ENCODE measurements around the gene SLC27A4.

Gene SLC27A4

GRCh38 chr9:128388150-128388549, 47.8 kb downstream of the SLC27A4 start:
- H3K27ac Mint-ChIP-seq, result no peak overlapping the region
- peaks cover 2% of the 10 kb centered on the region for H3K36me3 Mint-ChIP-seq (ENCODE audit: low read depth)
- H3K4me3 Mint-ChIP-seq, result no peak overlapping the region
- no peaks in the 10 kb centered on the region for H3K9me3 Mint-ChIP-seq
- no peaks in the 10 kb centered on the region for H3K27me3 Mint-ChIP-seq (ENCODE audit: low read depth)
- H3K4me1 Mint-ChIP-seq (ENCODE audit: low read depth), result no peaks in the 10 kb centered on the region

GRCh38 chr9:128389395-128390149, 49.2 kb downstream of the SLC27A4 start:
- Mint-ChIP-seq H3K27ac (no peak overlapping the region), H3K4me1 (ENCODE audit: low read depth) (no peaks in the 10 kb centered on the region), H3K36me3 (ENCODE audit: low read depth) (peaks cover 5% of the 10 kb centered on the region), H3K4me3 (no peak overlapping the region), H3K9me3 (no peaks in the 10 kb centered on the region), H3K27me3 (ENCODE audit: low read depth) (no peaks in the 10 kb centered on the region)

DNA sequence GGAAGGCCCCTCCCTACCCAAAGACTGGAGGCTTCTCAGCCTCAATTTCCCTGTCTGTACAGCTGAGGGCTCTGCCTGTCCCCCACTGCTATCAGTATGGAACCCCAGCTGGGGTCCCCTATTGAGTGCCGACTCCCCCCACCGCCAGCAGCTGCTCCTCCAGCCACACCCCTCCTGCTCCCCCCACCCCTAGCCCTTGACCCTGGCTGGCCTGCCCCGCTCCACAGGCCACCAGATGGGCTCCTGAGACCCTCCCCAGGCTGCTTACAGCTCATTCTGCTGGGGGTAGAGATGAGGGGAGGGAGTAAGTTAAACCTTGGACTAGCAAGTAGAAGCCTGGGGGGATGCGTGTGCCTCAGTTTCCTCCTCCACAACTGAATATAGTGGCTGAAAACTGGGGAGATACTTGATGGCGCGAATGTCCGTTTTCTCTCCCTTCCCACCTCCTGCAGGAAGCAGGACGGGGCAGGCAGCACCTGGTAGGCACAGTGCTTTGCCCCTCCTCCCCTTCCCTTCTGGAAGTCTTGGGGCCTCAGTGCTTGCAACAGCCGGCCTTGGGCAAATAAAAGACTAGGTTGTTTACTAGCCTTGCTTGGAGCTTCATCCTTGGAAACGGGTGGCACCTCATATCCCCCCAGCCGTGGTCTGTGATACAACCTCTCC, 50.0 kb downstream of the SLC27A4 start:
- Mint-ChIP-seq H3K27me3 (ENCODE audit: low read depth) (no peaks in the 10 kb centered on the region), H3K36me3 (ENCODE audit: low read depth) (peaks cover 5% of the 10 kb centered on the region), H3K27ac (no peak overlapping the region), H3K9me3 (no peaks in the 10 kb centered on the region), H3K4me3 (no peak overlapping the region), H3K4me1 (ENCODE audit: low read depth) (no peaks in the 10 kb centered on the region)

GRCh38 chr9:128390813-128391711, 50.7 kb downstream of the SLC27A4 start:
- H3K4me3 Mint-ChIP-seq, result no peak overlapping the region
- no peaks in the 10 kb centered on the region for H3K9me3 Mint-ChIP-seq
- H3K27me3 Mint-ChIP-seq (ENCODE audit: low read depth), result no peaks in the 10 kb centered on the region
- peaks cover 5% of the 10 kb centered on the region for H3K36me3 Mint-ChIP-seq (ENCODE audit: low read depth)
- H3K4me1 Mint-ChIP-seq (ENCODE audit: low read depth), result no peaks in the 10 kb centered on the region
- H3K27ac Mint-ChIP-seq, result no peak overlapping the region

DNA sequence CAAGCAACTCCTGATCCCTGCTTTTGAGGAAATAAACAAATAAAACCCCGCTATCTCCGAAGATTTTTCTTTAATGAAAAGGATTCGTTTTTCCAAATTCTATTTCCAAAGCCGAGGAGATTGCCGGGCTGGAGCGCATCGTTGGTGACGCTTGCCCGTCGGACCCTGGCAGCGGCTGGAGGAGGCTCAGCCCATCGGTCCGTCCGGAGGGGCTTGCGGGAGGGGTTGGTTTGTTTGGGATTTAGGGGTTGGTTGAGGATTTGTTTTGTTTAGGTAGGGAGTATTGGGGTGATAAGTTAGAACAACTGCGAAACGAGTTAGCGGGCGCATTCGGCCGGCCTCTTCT, 51.6 kb downstream of the SLC27A4 start:
- Mint-ChIP-seq H3K27me3 (ENCODE audit: low read depth) (peaks cover 5% of the 10 kb centered on the region), H3K4me1 (ENCODE audit: low read depth) (peaks cover under 1% of the 10 kb centered on the region), H3K36me3 (ENCODE audit: low read depth) (peaks cover 5% of the 10 kb centered on the region), H3K27ac (no peak overlapping the region), H3K4me3 (no peak overlapping the region), H3K9me3 (no peaks in the 10 kb centered on the region)

- Mint-ChIP-seq H3K36me3 (ENCODE audit: low read depth) (peaks cover 5% of the 10 kb centered on the region), H3K4me3 (no peak overlapping the region), H3K9me3 (no peaks in the 10 kb centered on the region), H3K27me3 (ENCODE audit: low read depth) (peaks cover 11% of the 10 kb centered on the region), H3K4me1 (ENCODE audit: low read depth) (peaks cover 2% of the 10 kb centered on the region), H3K27ac (no peak overlapping the region)
Measured at GRCh38 chr9:128392302-128393144, 52.2 kb downstream of the SLC27A4 start.

- Mint-ChIP-seq H3K27me3 (ENCODE audit: low read depth) (peaks cover 16% of the 10 kb centered on the region), H3K9me3 (no peaks in the 10 kb centered on the region), H3K4me3 (no peak overlapping the region), H3K36me3 (ENCODE audit: low read depth) (peaks cover 5% of the 10 kb centered on the region), H3K4me1 (ENCODE audit: low read depth) (peaks cover 2% of the 10 kb centered on the region), H3K27ac (no peak overlapping the region)
Measured at GRCh38 chr9:128393145-128393775, 52.9 kb downstream of the SLC27A4 start.

- H3K36me3 Mint-ChIP-seq (ENCODE audit: low read depth), result peaks cover 5% of the 10 kb centered on the region
- no peak overlapping the region for H3K4me3 Mint-ChIP-seq
- peaks cover 16% of the 10 kb centered on the region for H3K27me3 Mint-ChIP-seq (ENCODE audit: low read depth)
- peaks cover 2% of the 10 kb centered on the region for H3K4me1 Mint-ChIP-seq (ENCODE audit: low read depth)
- no peaks in the 10 kb centered on the region for H3K9me3 Mint-ChIP-seq
- H3K27ac Mint-ChIP-seq, result no peak overlapping the region
Measured at GRCh38 chr9:128393970-128394369, 53.6 kb downstream of the SLC27A4 start.

GRCh38 chr9:128394379-128395168, 54.2 kb downstream of the SLC27A4 start:
- Mint-ChIP-seq H3K27me3 (ENCODE audit: low read depth) (peaks cover 18% of the 10 kb centered on the region), H3K4me1 (ENCODE audit: low read depth) (peaks cover 2% of the 10 kb centered on the region), H3K36me3 (ENCODE audit: low read depth) (peaks cover 4% of the 10 kb centered on the region), H3K4me3 (no peak overlapping the region), H3K9me3 (no peaks in the 10 kb centered on the region), H3K27ac (no peak overlapping the region)

DNA sequence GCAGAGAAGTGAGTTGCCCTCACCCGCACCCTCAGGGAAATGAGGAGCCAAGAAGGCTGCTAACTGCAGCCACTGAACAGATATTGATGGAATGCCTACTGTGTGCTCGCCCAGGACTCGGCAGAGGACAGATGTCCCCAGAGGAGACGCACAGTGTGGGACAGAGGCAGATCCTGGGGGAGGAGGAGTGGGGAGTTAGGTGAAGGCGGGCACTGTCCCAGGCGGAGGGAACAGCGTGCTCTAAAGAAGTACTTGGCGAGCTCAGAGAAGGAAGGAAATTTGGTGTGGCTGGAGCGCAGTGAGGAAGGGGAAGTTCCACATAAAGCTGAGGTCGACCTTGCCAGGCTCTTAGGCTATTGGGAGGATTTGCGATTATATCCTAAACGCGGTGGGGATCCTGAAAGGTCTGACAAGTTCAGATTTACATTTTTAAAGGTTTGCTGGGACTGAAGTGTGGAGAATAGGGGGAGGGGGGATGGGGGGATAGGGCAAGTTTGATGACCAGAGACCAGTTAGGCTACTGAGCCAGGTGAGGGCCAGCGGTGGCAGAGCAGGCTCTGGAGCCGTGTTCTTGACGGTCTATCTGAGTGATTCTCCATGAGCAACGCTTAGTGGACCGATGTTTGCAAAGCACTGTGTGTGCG, 56.8 kb downstream of the SLC27A4 start:
- H3K4me1 Mint-ChIP-seq (ENCODE audit: low read depth), result peaks cover 2% of the 10 kb centered on the region
- H3K27me3 Mint-ChIP-seq (ENCODE audit: low read depth), result peaks cover 20% of the 10 kb centered on the region
- no peak overlapping the region for H3K27ac Mint-ChIP-seq
- no peaks in the 10 kb centered on the region for H3K9me3 Mint-ChIP-seq
- peaks cover 4% of the 10 kb centered on the region for H3K36me3 Mint-ChIP-seq (ENCODE audit: low read depth)
- H3K4me3 Mint-ChIP-seq, result no peak overlapping the region

GRCh38 chr9:128397831-128398230, 57.5 kb downstream of the SLC27A4 start:
- Mint-ChIP-seq H3K4me1 (ENCODE audit: low read depth) (peaks cover 2% of the 10 kb centered on the region), H3K27ac (no peak overlapping the region), H3K27me3 (ENCODE audit: low read depth) (peaks cover 20% of the 10 kb centered on the region), H3K36me3 (ENCODE audit: low read depth) (peaks cover 4% of the 10 kb centered on the region), H3K4me3 (no peak overlapping the region), H3K9me3 (no peaks in the 10 kb centered on the region)

GRCh38 chr9:128399861-128400260, 59.5 kb downstream of the SLC27A4 start:
- no peak overlapping the region for H3K4me3 Mint-ChIP-seq
- peaks cover 2% of the 10 kb centered on the region for H3K4me1 Mint-ChIP-seq (ENCODE audit: low read depth)

GRCh38 chr9:128404560-128404959, 64.2 kb downstream of the SLC27A4 start:
- H3K9me3 Mint-ChIP-seq, result no peaks in the 10 kb centered on the region
- H3K4me1 Mint-ChIP-seq (ENCODE audit: low read depth), result no peaks in the 10 kb centered on the region
- H3K27ac Mint-ChIP-seq, result no peak overlapping the region
- H3K4me3 Mint-ChIP-seq, result no peak overlapping the region
- peaks cover 11% of the 10 kb centered on the region for H3K27me3 Mint-ChIP-seq (ENCODE audit: low read depth)
- H3K36me3 Mint-ChIP-seq (ENCODE audit: low read depth), result no peaks in the 10 kb centered on the region

More at GRCh38 chr9:128399861-128400260, 59.5 kb downstream of the SLC27A4 start:
- Mint-ChIP-seq H3K27me3 (ENCODE audit: low read depth) (peaks cover 20% of the 10 kb centered on the region), H3K9me3 (no peaks in the 10 kb centered on the region), H3K36me3 (ENCODE audit: low read depth) (no peaks in the 10 kb centered on the region), H3K27ac (no peak overlapping the region)

All from T-helper 1 cell treated with Interleukin-12 subunit alpha and Interleukin-12 subunit beta and Interleukin-4 antibody, amounts not matched to agents 30 μg/mL and 1 μg/mL, for 36 hours (primary cell).